Epithelial cell of esophagus (primary cell): ENCODE measurements around the gene TMEM163.

Experiments used
- DNase-seq: peaks from one replicate; pipeline ENCODE4 v3.0.0; 2010; ENCODE audit warnings: low read depth
- H3K4me3 ChIP-seq: 2 replicates; pipeline ENCODE4 v1.5.1; 2011; ENCODE audit warnings: mild to moderate bottlenecking, low read length, control low read depth
- TF ChIP-seq, protein P1 (sequence below): IDR thresholded peaks from 2 replicates; pipeline ENCODE4 v1.5.1; 2011; ENCODE audit warnings: low read depth, mild to moderate bottlenecking, low read length, control low read depth, inconsistent platforms; ENCODE audit not compliant: insufficient read depth; ENCODE audit errors: missing control alignments

TMEM163 gene

GRCh38 chr2:134574611-134575330 is 144.0 kb downstream of the TMEM163 start:
- H3K4me3 ChIP-seq = no peak overlapping the region
- DNase-seq = no peak
- TF ChIP-seq, protein P1, sequence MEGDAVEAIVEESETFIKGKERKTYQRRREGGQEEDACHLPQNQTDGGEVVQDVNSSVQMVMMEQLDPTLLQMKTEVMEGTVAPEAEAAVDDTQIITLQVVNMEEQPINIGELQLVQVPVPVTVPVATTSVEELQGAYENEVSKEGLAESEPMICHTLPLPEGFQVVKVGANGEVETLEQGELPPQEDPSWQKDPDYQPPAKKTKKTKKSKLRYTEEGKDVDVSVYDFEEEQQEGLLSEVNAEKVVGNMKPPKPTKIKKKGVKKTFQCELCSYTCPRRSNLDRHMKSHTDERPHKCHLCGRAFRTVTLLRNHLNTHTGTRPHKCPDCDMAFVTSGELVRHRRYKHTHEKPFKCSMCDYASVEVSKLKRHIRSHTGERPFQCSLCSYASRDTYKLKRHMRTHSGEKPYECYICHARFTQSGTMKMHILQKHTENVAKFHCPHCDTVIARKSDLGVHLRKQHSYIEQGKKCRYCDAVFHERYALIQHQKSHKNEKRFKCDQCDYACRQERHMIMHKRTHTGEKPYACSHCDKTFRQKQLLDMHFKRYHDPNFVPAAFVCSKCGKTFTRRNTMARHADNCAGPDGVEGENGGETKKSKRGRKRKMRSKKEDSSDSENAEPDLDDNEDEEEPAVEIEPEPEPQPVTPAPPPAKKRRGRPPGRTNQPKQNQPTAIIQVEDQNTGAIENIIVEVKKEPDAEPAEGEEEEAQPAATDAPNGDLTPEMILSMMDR = no peak

GRCh38 chr2:134573724-134574123 is 145.1 kb downstream of the TMEM163 start:
- no peak for DNase-seq
- TF ChIP-seq, protein P1 = no peak
- no peak overlapping the region for H3K4me3 ChIP-seq

- H3K4me3 ChIP-seq = no peak overlapping the region
- TF ChIP-seq, protein P1 = no peak
These were observed 145.8 kb downstream of the TMEM163 start for GRCh38 chr2:134573085-134573370.

DNA sequence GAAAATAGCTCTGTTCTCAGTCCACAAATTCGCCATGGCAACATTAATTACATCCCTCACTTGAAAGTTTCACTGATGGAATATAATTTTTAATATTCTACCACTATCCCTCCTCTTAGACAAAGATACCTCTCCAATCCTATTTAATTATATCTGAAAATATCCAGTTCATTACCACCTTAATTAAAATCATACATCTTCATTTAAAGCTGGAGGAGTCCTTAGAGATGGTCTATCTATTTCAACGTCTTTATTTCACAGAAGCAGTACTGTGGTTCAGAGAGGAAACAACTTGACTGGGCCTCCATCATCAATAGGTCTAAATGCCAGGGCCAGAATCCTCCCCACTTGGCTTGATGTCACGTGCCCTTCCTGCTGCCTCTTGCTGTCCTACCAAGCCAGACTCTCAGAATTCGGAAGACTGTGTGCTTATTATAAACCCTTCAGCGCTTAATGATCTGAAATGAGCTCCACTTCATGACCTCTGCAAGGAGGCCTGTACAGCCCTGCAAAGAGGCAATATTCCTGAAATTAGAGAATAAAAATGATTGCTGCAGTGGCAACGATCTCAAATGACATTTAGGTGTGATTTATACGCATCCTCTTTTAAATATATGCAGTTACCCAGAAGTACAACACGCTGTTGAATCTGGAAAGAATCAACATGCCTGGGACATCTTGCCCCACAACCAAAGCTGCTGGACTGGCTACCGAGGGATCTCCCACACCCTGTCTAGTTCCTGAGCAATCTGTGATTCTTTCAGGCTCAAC is 146.3 kb downstream of the TMEM163 start:
- no peak overlapping the region for H3K4me3 ChIP-seq
- DNase-seq = no peak
- TF ChIP-seq, protein P1 = no peak

More at GRCh38 chr2:134573085-134573370, 145.8 kb downstream of the TMEM163 start:
- no peak for DNase-seq

- no peak overlapping the region for H3K4me3 ChIP-seq
These were observed 148.1 kb downstream of the TMEM163 start for GRCh38 chr2:134570676-134571075.

DNA sequence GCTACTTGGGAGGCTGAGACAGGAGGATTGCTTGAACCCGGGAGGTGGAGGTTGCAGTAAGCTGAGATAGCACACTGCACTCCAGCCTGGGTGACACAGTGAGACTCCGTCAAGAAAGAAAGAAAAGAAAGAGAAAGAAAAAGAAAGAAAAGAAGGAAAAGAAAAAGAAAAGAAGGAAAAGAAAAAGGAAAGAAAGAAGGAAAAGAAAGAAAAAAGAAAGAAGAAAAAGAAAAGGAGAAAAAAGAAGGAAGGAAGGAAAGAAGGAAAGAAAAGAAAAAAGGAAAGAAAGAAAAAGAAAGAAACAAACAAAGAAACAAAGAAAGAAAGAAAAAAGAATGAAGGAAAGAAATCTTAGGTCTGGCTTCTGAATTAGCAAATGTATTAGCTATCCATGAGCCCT is 150.4 kb downstream of the TMEM163 start:
- DNase-seq = no peak
- TF ChIP-seq, protein P1 = no peak
- no peak overlapping the region for H3K4me3 ChIP-seq

More at GRCh38 chr2:134570676-134571075, 148.1 kb downstream of the TMEM163 start:
- TF ChIP-seq, protein P1 = no peak
- DNase-seq = no peak
